Stimulated activated CD4-positive, alpha-beta T cell treated with anti-CD3 and anti-CD28 coated beads, Interleukin-12 subunit alpha, Interleukin-12 subunit beta, amount 100 ng/mL, for 24 hours (primary cell): ENCODE results near the gene CRYBG2.
"Not testable (repeated sequence)": the region's sequence is repeated elsewhere in the genome, so short reads cannot be mapped to it uniquely, and the experiment has no call there.

ENCODE experiments used
- DNase-seq, 2 experiments: peaks; one replicate each; pipeline ENCODE4 v3.0.0-alpha.2; 2020; ENCODE audit warnings: low read depth in 2 of 2

Gene CRYBG2

GRCh38 chr1:26295194-26296138 is 58.5 kb downstream of the CRYBG2 start:
- no peak for DNase-seq

- DNase-seq = no peak
Measured at GRCh38 chr1:26293911-26294463, 59.9 kb downstream of the CRYBG2 start.

GRCh38 chr1:26292735-26293134 is 61.2 kb downstream of the CRYBG2 start:
- DNase-seq = not testable (repeated sequence)

GRCh38 chr1:26291939-26292338 is 62.0 kb downstream of the CRYBG2 start:
- DNase-seq = no peak

- no peak for DNase-seq
Measured at GRCh38 chr1:26291433-26291832, 62.5 kb downstream of the CRYBG2 start.

GRCh38 chr1:26290882-26291261 is 63.1 kb downstream of the CRYBG2 start:
- DNase-seq = no peak

GRCh38 chr1:26290122-26290881 is 63.6 kb downstream of the CRYBG2 start:
- DNase-seq = no peak

GRCh38 chr1:26289158-26290059 is 64.5 kb downstream of the CRYBG2 start:
- DNase-seq = no peak

GRCh38 chr1:26288311-26288941 is 65.5 kb downstream of the CRYBG2 start:
- peak; percentile 51 to 64 for DNase-seq

GRCh38 chr1:26287811-26288210 is 66.1 kb downstream of the CRYBG2 start:
- no peak for DNase-seq

- peak in 1 of 2 experiments; percentile 62 for DNase-seq
Measured at GRCh38 chr1:26287033-26287711, 66.8 kb downstream of the CRYBG2 start.

- DNase-seq = no peak
Measured at GRCh38 chr1:26286064-26286416, 67.9 kb downstream of the CRYBG2 start.

- no peak for DNase-seq
Measured at GRCh38 chr1:26285366-26286063, 68.4 kb downstream of the CRYBG2 start.

- DNase-seq = peak; percentile 92 to 94
Measured at GRCh38 chr1:26284597-26285347, 69.2 kb downstream of the CRYBG2 start.

GRCh38 chr1:26283871-26284596 is 69.9 kb downstream of the CRYBG2 start:
- DNase-seq = no peak

- DNase-seq = no peak
Measured at GRCh38 chr1:26283279-26283853, 70.6 kb downstream of the CRYBG2 start.

- DNase-seq = no peak
Measured at GRCh38 chr1:26282401-26282918, 71.5 kb downstream of the CRYBG2 start.

- no peak for DNase-seq
Measured at GRCh38 chr1:26281971-26282370, 72.0 kb downstream of the CRYBG2 start.
